MCF 10A (cell line): ENCODE measurements around the gene RERE. TPM values are rescaled to one million over a fixed set of nuclear protein-coding genes. Genes with fewer than 3 reads are reported as not detected.
"Not testable (repeated sequence)": the region's sequence is repeated elsewhere in the genome, so short reads cannot be mapped to it uniquely, and the experiment has no call there.

Experiments
- BruUV-seq: library from RNA; stranded (reverse); fragments of 400-500 nt; replicated peaks from 2 replicates; lab custom pipeline; 2021; lab: Mats Ljungman, UMichigan
- CTCF ChIA-PET: fragments of 300-600 bp; sonication (Branson Sonifier 250); formaldehyde crosslinking; extraction: SDS; loops from one replicate; lab custom pipeline; 2021; ENCODE audit warnings: antibody characterized with exemption, inconsistent platforms; lab: Yijun Ruan, JAX
- POLR2A ChIA-PET: fragments of 300-600, 350-650 bp; sonication (Branson Sonifier 250); formaldehyde crosslinking; extraction: SDS; loops from one replicate; lab custom pipeline; 2020; ENCODE audit warnings: antibody characterized with exemption, inconsistent platforms; lab: Yijun Ruan, JAX
- DNase-seq: peaks from one replicate; pipeline ENCODE4 v3.0.0-alpha.2; 2018; ENCODE audit not compliant: unreplicated experiment
- H3K27ac Mint-ChIP-seq: one replicate; pipeline ENCODE4 v1.8.0; 2022; ENCODE audit warnings: mild to moderate bottlenecking, low read depth, mixed read lengths; ENCODE audit not compliant: unreplicated experiment
- H3K27me3 Mint-ChIP-seq: one replicate; pipeline ENCODE4 v1.8.0; 2022; ENCODE audit warnings: mixed read lengths; ENCODE audit not compliant: insufficient read depth, unreplicated experiment
- H3K36me3 Mint-ChIP-seq: one replicate; pipeline ENCODE4 v1.8.0; 2022; ENCODE audit warnings: mild to moderate bottlenecking, moderate library complexity, mixed read lengths; ENCODE audit not compliant: insufficient read depth, unreplicated experiment
- H3K4me1 Mint-ChIP-seq: one replicate; pipeline ENCODE4 v1.8.0; 2022; ENCODE audit warnings: mixed read lengths; ENCODE audit not compliant: insufficient read depth, unreplicated experiment
- H3K4me3 Mint-ChIP-seq: one replicate; pipeline ENCODE4 v1.8.0; 2022; ENCODE audit warnings: mild to moderate bottlenecking, moderate library complexity, mixed read lengths; ENCODE audit not compliant: unreplicated experiment
- H3K9me3 Mint-ChIP-seq: one replicate; pipeline ENCODE4 v1.8.0; 2022; ENCODE audit warnings: mixed read lengths; ENCODE audit not compliant: unreplicated experiment
- CTCF ChIP-seq: fragments of 200-600 bp; IDR thresholded peaks from one replicate; pipeline ENCODE4 v1.8.0; 2022; ENCODE audit warnings: antibody characterized with exemption, mild to moderate bottlenecking; ENCODE audit not compliant: unreplicated experiment
- intact Hi-C: fragments of 100-400 bp; cut with micrococcal nuclease; formaldehyde crosslinking; loops from 2 replicates; pipeline ENCODE4 v1.14.1; 2022
- total RNA-seq: library from RNA; stranded (reverse); gene quantifications from 2 replicates; pipeline ENCODE4 v1.2.3, GENCODE V29; 2022

The RERE gene
- total RNA-seq, 1 experiment from 2014 or later, result 48.4 TPM

- no peak for TF ChIP-seq CTCF
- Mint-ChIP-seq H3K27ac (no peak overlapping the region), H3K4me1 (no peaks in the 10 kb centered on the region), H3K36me3 (peaks cover 25% of the 10 kb centered on the region), H3K4me3 (no peak overlapping the region), H3K27me3 (no peaks in the 10 kb centered on the region), H3K9me3 (no peaks in the 10 kb centered on the region)
- intact Hi-C loops, result no loop called here
- DNase-seq, result no peak
- CTCF ChIA-PET, result no interaction called here
- BruUV-seq, result no TSS peak
- POLR2A ChIA-PET, result no interaction called here
These were observed 369.8 kb downstream of the RERE start for GRCh38 chr1:8447616-8448150.

DNA sequence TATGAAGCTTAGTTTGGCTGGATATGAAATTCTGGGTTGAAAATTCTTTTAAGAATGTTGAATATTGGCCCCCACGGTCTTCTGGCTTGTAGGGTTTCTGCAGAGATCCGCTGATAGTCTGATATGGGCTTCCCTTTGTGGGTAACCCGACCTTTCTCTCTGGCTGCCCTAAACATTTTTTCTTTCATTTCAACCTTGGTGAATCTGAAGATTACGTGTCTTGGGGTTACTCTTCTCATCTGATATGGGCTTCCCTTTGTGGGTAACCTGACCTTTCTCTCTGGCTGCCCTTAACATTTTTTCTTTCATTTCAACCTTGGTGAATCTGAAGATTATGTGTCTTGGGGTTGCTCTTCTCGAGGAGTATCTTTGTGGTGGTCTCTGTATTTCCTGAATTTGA, 371.3 kb downstream of the RERE start:
- POLR2A ChIA-PET, H3K27ac Mint-ChIP-seq, H3K9me3 Mint-ChIP-seq, BruUV-seq, H3K27me3 Mint-ChIP-seq, DNase-seq, CTCF ChIA-PET, H3K4me3 Mint-ChIP-seq, intact Hi-C loops, H3K4me1 Mint-ChIP-seq: not testable (repeated sequence)
- H3K36me3 Mint-ChIP-seq, result peaks cover 36% of the 10 kb centered on the region

DNA sequence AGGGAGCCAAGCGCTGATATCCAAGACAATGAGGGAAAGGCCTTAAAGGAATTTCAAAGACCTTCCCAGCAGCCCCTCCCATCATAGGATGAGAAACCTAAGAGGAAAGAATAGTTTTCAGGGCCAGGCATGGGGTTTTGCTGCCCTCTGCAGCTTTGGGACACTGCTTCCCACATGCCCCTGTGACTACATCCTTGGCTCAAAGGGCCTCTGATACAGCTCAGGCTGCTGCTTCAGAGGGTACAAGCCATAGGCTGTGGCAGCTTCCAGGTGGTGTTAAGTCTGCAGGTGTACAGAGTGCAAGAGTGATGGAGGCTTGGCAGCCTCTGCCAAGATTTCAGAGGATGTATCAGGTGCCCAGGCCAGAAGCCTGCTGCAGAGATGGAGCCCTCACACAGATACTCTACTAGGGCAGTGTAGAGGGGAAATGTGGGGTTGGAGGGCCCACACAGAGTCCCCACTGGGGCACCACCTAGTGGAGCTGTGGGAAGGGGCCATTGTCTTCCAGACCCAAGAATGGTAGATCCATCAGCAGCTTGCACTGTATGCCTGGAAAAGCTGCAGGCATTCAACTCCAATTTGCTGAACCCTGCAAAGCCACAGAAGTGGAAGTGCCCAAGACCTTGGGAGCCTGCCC, 373.8 kb downstream of the RERE start:
- Mint-ChIP-seq H3K27ac (no peak overlapping the region), H3K4me1 (peaks cover 6% of the 10 kb centered on the region), H3K27me3 (no peaks in the 10 kb centered on the region), H3K9me3 (no peaks in the 10 kb centered on the region), H3K4me3 (no peak overlapping the region), H3K36me3 (peaks cover 40% of the 10 kb centered on the region)
- ChIA-PET CTCF (interaction anchor here (1.7 kb wide), 1 partner anchor 10 kb away, joined by 5 read pairs; no protein-coding TSS in a partner anchor), POLR2A (no interaction called here)
- DNase-seq, result no peak
- BruUV-seq, result no TSS peak
- intact Hi-C loops, result no loop called here
- no peak for TF ChIP-seq CTCF

GRCh38 chr1:8441426-8441825, 376.0 kb downstream of the RERE start:
- H3K4me1 Mint-ChIP-seq, result peaks cover 6% of the 10 kb centered on the region
- TF ChIP-seq CTCF, result no peak
- H3K4me3 Mint-ChIP-seq, result no peak overlapping the region
- H3K9me3 Mint-ChIP-seq, result no peaks in the 10 kb centered on the region
- BruUV-seq, result no TSS peak
- CTCF ChIA-PET, result no interaction called here
- no peaks in the 10 kb centered on the region for H3K27me3 Mint-ChIP-seq
- intact Hi-C loops, result no loop called here
- DNase-seq, result no peak
- POLR2A ChIA-PET, result interaction anchor here (1.2 to 1.7 kb wide), 2 partner anchors 13 to 15 kb away, joined by 3 to 5 read pairs; no protein-coding TSS in a partner anchor
- H3K36me3 Mint-ChIP-seq, result peaks cover 39% of the 10 kb centered on the region
- H3K27ac Mint-ChIP-seq, result peak overlapping the region; percentile 42
